HepG2 (cell line): ENCODE results near the gene SERTAD3. TPM values are rescaled to one million over a fixed set of nuclear protein-coding genes. Genes with fewer than 3 reads are reported as not detected.

Source experiments
- BATF2 ChIP-seq: sonication (generic); formaldehyde crosslinking; IDR thresholded peaks from 2 replicates; pipeline ENCODE4 v1.8.0; 2022; ENCODE audit warnings: mild to moderate bottlenecking, missing genetic modification reagents, moderate library complexity
- BRF2 ChIP-seq: sonication (generic); formaldehyde crosslinking; IDR thresholded peaks from 2 replicates; pipeline ENCODE4 v1.8.1; 2022; ENCODE audit warnings: mild to moderate bottlenecking, missing genetic modification reagents
- HDAC1 ChIP-seq: sonication (generic); formaldehyde crosslinking; IDR thresholded peaks from 2 replicates; pipeline ENCODE4 v1.5.1; 2020; ENCODE audit warnings: mild to moderate bottlenecking, missing genetic modification reagents
- HMGXB4 ChIP-seq, 2 experiments: sonication (generic) in 1 of 2; formaldehyde crosslinking in 1 of 2; IDR thresholded peaks; 2 replicates each; pipeline versions ENCODE4 v1.4.0 to v1.6.1; 2018 to 2020; ENCODE audit warnings: missing genetic modification reagents in 2 of 2, borderline replicate concordance in 1 of 2, low read depth in 1 of 2, mild to moderate bottlenecking in 1 of 2, missing biosample characterization in 1 of 2
- HNRNPH1 ChIP-seq: fragments of 200-400 bp; formaldehyde crosslinking; optimal IDR thresholded peaks from 2 replicates; pipeline ENCODE3; 2017; ENCODE audit warnings: mild to moderate bottlenecking, low read depth, low read length
- KLF16 ChIP-seq, 2 experiments: sonication (generic) in 1 of 2; formaldehyde crosslinking in 1 of 2; IDR thresholded peaks; 2 replicates each; pipeline versions ENCODE4 v1.6.1 to v1.8.0; 2016 to 2023; ENCODE audit warnings: missing genetic modification reagents in 2 of 2, missing compliant biosample characterization in 1 of 2
- MED1 ChIP-seq: sonication (generic); formaldehyde crosslinking; IDR thresholded peaks from 2 replicates; pipeline ENCODE4 v1.4.0; 2020; ENCODE audit warnings: missing genetic modification reagents
- NKX3-1 ChIP-seq: sonication (generic); formaldehyde crosslinking; IDR thresholded peaks from 2 replicates; pipeline ENCODE4 v1.5.0; 2020; ENCODE audit warnings: missing genetic modification reagents
- NR1H2 ChIP-seq: sonication (generic); formaldehyde crosslinking; IDR thresholded peaks from 2 replicates; pipeline ENCODE4 v1.8.1; 2022; ENCODE audit warnings: low read depth, missing genetic modification reagents, borderline replicate concordance
- PHB2 ChIP-seq: fragments of 450-650 bp; IDR thresholded peaks from 2 replicates; pipeline ENCODE4 v1.6.1; 2018; ENCODE audit not compliant: partially characterized antibody
- PLRG1 ChIP-seq: fragments of 450-650 bp; conservative IDR thresholded peaks from 2 replicates; pipeline ENCODE4 v1.6.1; 2016
- PREB ChIP-seq: sonication (generic); formaldehyde crosslinking; IDR thresholded peaks from 2 replicates; pipeline ENCODE4 v1.4.0; 2020; ENCODE audit warnings: missing genetic modification reagents
- THYN1 ChIP-seq: sonication (generic); formaldehyde crosslinking; IDR thresholded peaks from 2 replicates; pipeline ENCODE4 v1.8.1; 2023; ENCODE audit warnings: low read depth, mild to moderate bottlenecking, moderate library complexity, missing genetic modification reagents, borderline replicate concordance
- TMF1 ChIP-seq: sonication (generic); formaldehyde crosslinking; IDR thresholded peaks from 2 replicates; pipeline ENCODE4 v1.8.1; 2022; ENCODE audit warnings: low read depth, missing genetic modification reagents
- TRIM22 ChIP-seq: fragments of 450-650 bp; IDR thresholded peaks from 2 replicates; pipeline ENCODE4 v1.6.1; 2017
- ZNF253 ChIP-seq: sonication (generic); formaldehyde crosslinking; IDR thresholded peaks from 2 replicates; pipeline ENCODE4 v1.8.0; 2022; ENCODE audit warnings: mild to moderate bottlenecking, missing genetic modification reagents, borderline replicate concordance
- ZNF296 ChIP-seq: sonication (generic); formaldehyde crosslinking; conservative IDR thresholded peaks from 2 replicates; pipeline ENCODE4 v1.5.0; 2020; ENCODE audit warnings: mild to moderate bottlenecking, missing genetic modification reagents
- ZNF362 ChIP-seq: sonication (generic); formaldehyde crosslinking; IDR thresholded peaks from 2 replicates; pipeline ENCODE4 v1.4.0; 2020; ENCODE audit warnings: missing genetic modification reagents, mild to moderate bottlenecking, borderline replicate concordance
- ZNF484 ChIP-seq: sonication (generic); formaldehyde crosslinking; IDR thresholded peaks from 2 replicates; pipeline ENCODE4 v1.5.1; 2020; ENCODE audit warnings: mild to moderate bottlenecking, low read depth, missing genetic modification reagents, borderline replicate concordance
- ZNF543 ChIP-seq: sonication (generic); formaldehyde crosslinking; IDR thresholded peaks from 2 replicates; pipeline ENCODE4 v1.4.0; 2020; ENCODE audit warnings: mild to moderate bottlenecking, missing genetic modification reagents
- ZNF546 ChIP-seq: sonication (generic); formaldehyde crosslinking; conservative IDR thresholded peaks from 2 replicates; pipeline ENCODE4 v1.8.1; 2023; ENCODE audit warnings: mild to moderate bottlenecking, missing genetic modification reagents
- ZNF564 ChIP-seq: sonication (generic); formaldehyde crosslinking; IDR thresholded peaks from 2 replicates; pipeline ENCODE4 v1.8.1; 2023; ENCODE audit warnings: mild to moderate bottlenecking, missing genetic modification reagents
- polyA plus RNA-seq, 8 experiments: library from polyadenylated mRNA; depleted of rRNA in 3 of 8; stranded (reverse) in 7 of 8; unstranded in 1 of 8; fragments of >200 nt; fragmentation: Illumina TruSeq in 4 of 8; extraction: Trizol in 4 of 8; gene quantifications; 2 replicates each; pipeline versions ENCODE4 v1.2.1 to v1.2.3, GENCODE V29; 2011 to 2016; ENCODE audit warnings: low read depth in 4 of 8, missing spikeins in 1 of 8, mixed read lengths in 1 of 8; ENCODE audit not compliant: insufficient read depth in 1 of 8
- total RNA-seq, 5 experiments: library from RNA; depleted of rRNA; stranded (reverse); fragments of >200 nt; fragmentation: Illumina TruSeq; extraction: Trizol; gene quantifications; 2 replicates each; pipeline ENCODE4 v1.2.3, GENCODE V29; 2016; ENCODE audit warnings: low read depth in 1 of 5

SERTAD3 gene
- total and polyA plus RNA-seq, 2 of the 13 experiments (the other 11 are each of a cell fraction or from before 2014, with no cell fraction given): 9.6 to 16.9 TPM

GRCh38 chr19:40443131-40443999 is 770 bp downstream of the SERTAD3 start (continued):
- TF ChIP-seq ZNF296 (CRISPR knock-in tag): no peak
- TF ChIP-seq NR1H2: no peak
- TF ChIP-seq MED1 (CRISPR knock-in tag): peak; percentile 45
- TF ChIP-seq HDAC1 (CRISPR knock-in tag): peak; percentile 77; the same call in 1 of the 2 replicates
- no peak for TF ChIP-seq HNRNPH1
- TF ChIP-seq PREB (CRISPR knock-in tag): no peak
- TF ChIP-seq ZNF543 (CRISPR knock-in tag): no peak
- no peak for TF ChIP-seq PLRG1
- TF ChIP-seq ZNF484: no peak
- TF ChIP-seq TMF1 (CRISPR knock-in tag): no peak
- no peak; a peak in 1 of 4 replicates for TF ChIP-seq KLF16 (CRISPR knock-in tag; IDR thresholded peaks at IDR 0.05)
- TF ChIP-seq THYN1: no peak
- TF ChIP-seq TRIM22: no peak
- TF ChIP-seq ZNF253: no peak
- TF ChIP-seq HMGXB4 (CRISPR knock-in tag; IDR thresholded peaks at IDR 0.05; ENCODE audit: borderline replicate concordance in 1 of 2, low read depth in 1 of 2): peak in 1 of 2 experiments; percentile 63; a peak in 1 of 4 replicates
- no peak for TF ChIP-seq ZNF362 (CRISPR knock-in tag)
- 0 out of 2 replicates have a peak, but pooled peaks have one; percentile 41 for TF ChIP-seq BRF2 (CRISPR knock-in tag)
- no peak for TF ChIP-seq BATF2
- no peak for TF ChIP-seq ZNF564 (CRISPR knock-in tag)
- TF ChIP-seq PHB2: no peak
- TF ChIP-seq ZNF546 (CRISPR knock-in tag): no peak
- no peak; the same call in 1 of the 2 replicates for TF ChIP-seq NKX3-1 (CRISPR knock-in tag)
